Esophagus mucosa (tissue), 1 donor: ENCODE results near the gene TP53BP2. TPM values are rescaled to one million over a fixed set of nuclear protein-coding genes. Genes with fewer than 3 reads are reported as not detected.

Experiments
- ATAC-seq: fragments of 200-7000 bp; cut with Tn5 transposase; one replicate; pipeline ENCODE4 v1.9.1; 2020
- total RNA-seq: library from RNA; stranded (reverse); gene quantifications from one replicate; pipeline ENCODE4 v1.2.4, GENCODE V29; 2023
- donor health status: DM: yes; HTN: yes; CAD: no.

The TP53BP2 gene
- total RNA-seq, 1 donor from 2014 or later, result 26.0 TPM

DNA sequence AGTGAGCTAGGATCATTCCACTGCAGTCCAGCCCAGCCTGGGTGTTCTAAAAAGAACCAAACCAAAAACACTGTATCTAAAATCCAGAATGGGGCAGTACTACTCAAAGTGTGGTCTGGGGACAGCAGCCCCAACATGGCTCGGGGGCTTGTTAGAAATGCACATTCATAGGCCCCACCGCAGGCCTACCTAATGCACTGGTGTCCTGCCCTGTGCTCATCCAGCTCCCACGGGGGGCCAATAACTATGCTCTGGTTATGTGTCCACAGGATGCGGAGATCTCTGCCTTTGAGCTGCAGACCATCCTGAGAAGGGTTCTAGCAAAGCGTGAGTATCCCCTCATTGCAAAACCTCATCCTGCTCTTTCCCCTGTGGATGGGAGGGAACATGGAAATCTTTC lies 81.9 kb downstream of the TP53BP2 start:
- ATAC-seq, result peak; percentile 27

- ATAC-seq, result no peak
Observed at GRCh38 chr1:223763251-223763650, 82.5 kb downstream of the TP53BP2 start.

GRCh38 chr1:223761411-223761810 lies 84.3 kb downstream of the TP53BP2 start:
- ATAC-seq, result no peak

- ATAC-seq, result no peak
Observed at GRCh38 chr1:223760833-223761232, 84.9 kb downstream of the TP53BP2 start.

- ATAC-seq, result no peak
Observed at GRCh38 chr1:223759273-223759672, 86.5 kb downstream of the TP53BP2 start.

DNA sequence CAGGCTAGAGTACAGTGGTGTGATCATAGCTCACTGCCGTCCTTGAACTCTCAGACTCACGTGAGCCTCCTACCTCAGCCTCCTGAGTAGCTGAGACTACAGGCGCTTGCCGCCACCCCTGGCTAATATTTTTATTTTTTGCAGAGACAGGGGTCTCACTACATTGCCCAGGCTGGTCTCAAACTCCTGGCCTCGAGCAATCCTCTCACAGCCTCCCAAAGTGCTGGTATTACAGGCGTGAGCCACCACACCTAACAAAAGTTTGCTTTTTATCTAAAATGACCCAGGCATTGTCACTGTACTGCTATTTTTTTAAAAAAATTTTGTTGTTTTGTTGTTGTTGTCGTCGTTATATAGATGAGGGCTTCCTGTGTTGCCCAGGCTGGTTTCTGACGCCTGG lies 87.0 kb downstream of the TP53BP2 start:
- ATAC-seq, result no peak

GRCh38 chr1:223756806-223757700 lies 88.7 kb downstream of the TP53BP2 start:
- no peak for ATAC-seq

DNA sequence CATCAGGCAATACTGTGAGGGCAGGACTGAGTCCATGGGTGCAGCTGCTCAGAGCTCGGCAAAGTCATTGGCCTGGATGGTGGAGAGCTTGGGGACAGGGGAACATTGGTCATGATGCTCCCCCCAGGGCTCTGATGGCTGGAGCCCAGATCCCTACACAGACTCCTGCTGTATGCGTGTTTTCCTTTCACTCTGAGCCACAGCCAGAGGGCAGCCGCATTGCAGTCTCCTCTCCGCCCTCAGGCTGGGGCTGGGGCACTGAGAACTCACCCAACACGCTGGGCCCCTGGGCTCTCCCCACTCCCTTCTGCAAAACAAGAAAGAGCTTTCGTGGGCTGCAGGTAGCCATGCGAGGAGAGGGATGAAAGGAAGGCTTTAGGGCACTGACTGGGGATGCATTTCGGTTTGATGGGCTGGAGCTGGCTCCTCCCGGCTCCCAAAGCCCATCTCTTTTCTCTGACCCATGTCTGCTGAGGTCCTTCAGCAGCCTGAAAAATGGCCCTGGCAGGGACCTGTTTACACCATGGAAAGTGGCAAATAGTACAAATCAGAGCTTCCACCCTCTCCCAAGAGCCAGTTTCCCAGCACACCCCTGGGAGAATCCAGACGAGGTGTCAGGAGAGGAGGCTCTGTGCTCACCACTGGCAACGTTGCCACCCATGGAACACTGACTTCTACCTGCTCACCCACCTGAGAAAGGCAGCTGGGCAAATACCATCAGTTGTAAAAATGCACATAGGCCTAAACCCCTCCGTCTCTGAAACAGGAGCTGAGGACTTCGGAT lies 89.6 kb downstream of the TP53BP2 start:
- ATAC-seq, result no peak

DNA sequence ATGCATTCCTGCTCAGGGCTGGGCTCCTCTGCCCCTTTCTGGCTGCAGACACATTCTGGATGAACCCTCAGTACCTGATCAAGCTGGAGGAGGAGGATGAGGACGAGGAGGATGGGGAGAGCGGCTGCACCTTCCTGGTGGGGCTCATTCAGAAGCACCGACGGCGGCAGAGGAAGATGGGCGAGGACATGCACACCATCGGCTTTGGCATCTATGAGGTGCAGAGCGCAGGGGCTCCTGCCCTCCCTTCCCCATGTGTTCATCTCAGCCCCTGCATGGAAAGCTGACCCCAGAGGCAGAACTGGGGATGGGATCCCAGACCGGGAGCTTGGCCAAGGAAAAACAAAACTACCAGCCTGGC lies 90.3 kb downstream of the TP53BP2 start:
- ATAC-seq, result no peak

GRCh38 chr1:223754681-223755431 lies 90.9 kb downstream of the TP53BP2 start:
- ATAC-seq, result no peak

DNA sequence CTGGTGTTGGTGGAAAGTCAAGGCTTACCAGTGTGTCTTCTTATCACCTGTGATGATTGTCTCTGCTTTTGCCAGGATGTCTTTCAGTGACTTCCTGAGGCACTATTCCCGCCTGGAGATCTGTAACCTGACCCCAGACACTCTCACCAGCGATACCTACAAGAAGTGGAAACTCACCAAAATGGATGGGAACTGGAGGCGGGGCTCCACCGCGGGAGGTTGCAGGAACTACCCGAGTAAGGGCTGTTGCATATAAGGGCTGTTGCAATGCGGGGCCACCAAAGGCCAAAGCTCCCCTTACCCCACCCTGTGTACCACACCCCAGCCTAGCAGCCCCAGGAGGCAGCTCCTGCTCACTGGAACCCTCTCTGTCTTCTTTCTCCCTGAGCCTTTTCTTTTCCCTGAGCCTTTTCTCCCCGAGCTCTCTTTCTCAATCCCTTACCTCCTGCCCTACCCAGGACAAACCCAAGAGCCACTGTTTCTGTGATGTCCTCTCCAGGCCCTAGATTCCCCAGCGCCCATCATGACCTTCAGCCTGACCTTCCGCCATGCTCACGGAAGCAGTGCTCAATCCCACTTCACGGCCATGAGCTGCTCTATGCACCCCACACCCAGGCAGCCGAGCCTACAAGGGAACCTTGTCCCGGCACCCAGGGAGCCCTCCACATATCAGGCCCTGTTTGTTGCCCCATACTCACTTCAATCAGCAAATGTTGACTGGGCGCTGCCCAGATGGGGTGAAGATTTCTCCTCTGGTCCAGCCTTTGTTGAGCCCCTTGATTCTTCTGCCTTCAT lies 92.8 kb downstream of the TP53BP2 start:
- ATAC-seq, result no peak

DNA sequence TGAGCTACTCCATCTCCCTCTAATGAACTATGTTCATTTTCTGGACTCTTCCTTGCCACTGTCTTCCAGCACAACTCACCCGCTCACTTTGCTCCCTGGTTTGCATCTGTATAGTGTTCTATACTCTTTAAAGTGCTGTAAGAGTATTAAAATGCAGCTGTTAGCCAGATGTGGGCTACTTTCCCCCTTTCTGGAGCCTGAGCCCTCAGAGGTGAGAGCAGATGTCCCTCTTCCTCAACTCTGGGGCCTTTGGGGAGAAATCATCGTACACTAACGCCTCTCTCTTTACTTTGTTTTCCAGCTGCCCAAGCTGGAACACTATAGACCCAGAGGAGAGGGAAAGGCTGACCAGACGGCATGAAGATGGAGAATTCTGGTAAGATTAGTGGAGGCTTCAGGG lies 94.1 kb downstream of the TP53BP2 start:
- ATAC-seq, result no peak

DNA sequence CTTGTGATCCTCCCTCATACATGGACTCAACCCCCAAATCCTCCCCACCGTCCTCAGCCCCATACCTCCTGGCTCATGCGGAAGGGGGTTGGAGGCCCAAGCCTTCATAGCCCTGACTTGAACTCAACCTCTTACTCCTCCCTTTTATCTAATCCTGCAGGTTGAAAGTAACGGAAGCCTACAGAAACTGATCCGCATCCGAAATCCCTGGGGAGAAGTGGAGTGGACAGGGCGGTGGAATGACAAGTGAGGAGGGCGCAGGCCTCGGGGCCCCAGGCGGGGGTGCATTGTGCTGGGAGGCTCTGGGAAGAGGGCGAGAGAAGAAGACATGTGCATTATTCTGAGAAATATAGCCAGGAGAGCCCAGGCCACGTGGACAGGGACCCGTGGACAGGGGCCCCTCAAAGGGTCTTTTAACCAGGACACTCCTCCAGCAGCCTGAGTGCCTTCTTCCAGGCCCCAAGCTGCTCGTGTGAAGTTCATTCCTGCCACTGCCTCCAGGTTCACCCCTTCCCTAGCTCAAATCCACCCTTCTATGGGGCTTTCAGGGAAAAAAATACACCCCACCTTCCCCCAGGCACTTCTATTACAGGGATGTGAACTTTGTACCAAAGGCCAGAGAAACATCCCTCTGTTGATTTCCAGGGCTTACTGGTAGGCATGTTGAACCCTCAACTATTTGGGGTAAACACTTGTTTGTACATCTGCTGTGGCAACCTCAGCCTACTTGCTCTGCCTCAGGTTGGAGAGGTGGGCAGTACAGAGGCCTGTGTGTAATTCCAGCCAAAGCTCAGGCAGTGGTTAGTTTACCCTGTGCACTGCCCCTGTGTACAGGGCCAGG lies 94.8 kb downstream of the TP53BP2 start:
- ATAC-seq, result no peak

DNA sequence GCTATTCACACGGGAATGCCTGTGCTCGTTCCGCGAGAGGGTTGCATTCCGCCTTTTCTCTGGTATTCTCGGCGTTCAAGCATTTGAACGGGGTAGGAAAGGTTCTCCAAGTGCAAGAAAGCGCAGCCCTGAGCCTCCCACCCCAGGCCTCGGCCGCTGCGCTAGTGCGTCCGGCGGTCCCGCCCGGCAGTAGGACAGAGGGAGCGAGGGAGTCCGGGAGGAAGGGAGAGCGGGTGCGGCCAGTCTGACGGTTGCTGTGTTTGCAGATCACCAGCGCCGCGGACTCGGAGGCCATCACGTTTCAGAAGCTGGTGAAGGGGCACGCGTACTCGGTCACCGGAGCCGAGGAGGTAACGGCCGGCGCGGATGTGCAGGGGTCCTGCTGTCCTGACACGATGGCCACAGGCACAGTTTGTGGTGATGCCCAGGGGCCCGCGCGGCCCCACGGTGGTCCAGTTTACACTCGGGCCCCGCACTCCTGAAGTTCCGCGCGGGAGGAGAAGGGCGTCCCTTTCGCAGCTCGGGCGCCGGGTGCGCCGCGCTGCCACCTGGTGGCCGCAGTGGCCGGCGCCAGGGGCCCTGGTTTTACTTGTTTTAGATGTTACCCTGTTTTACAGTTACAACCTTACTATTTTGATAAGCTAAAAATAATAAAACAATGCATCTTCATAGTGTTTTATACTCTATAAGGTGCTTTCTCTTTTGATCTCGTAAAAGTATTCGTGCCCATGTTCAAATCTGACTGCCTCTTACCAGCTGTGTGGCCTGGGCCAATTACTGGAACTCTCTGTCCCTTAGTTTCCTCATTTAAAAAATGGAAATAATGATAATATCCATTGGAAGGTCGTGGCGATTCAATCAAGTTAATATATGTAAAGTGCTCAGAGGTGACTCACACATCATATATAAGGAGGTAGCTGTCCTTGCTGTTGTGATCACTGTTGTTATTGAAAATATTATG lies 96.7 kb downstream of the TP53BP2 start:
- peak; percentile 57 for ATAC-seq

GRCh38 chr1:223748405-223748772 lies 97.4 kb downstream of the TP53BP2 start:
- peak; percentile 35 for ATAC-seq

- no peak for ATAC-seq
Observed at GRCh38 chr1:223747838-223748335, 97.9 kb downstream of the TP53BP2 start.

GRCh38 chr1:223745731-223746130 lies 100.0 kb downstream of the TP53BP2 start:
- no peak for ATAC-seq

GRCh38 chr1:223742856-223743517 lies 102.8 kb downstream of the TP53BP2 start:
- no peak for ATAC-seq

DNA sequence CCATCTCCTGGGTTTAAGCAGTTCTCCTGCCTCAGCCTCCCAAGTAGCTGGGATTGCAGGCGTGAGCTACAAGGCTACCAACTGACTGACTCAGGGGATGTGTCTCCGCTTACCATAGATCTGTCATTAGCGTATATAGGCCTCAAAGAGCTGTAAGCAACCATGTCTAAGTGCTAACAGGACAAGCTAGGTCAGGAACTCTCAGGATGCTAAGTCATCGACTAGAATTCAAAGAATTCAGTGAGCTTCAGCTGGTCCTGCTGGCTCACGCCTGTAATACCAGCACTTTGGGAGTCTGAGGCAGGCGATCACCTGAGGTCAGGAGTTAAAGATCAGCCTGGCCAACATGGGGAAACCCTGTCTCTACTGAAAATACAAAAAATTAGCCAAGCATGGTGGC lies 103.9 kb downstream of the TP53BP2 start:
- peak; percentile 72 for ATAC-seq
